Measurements from ENCODE around the gene CTTNBP2.
"Not testable (repeated sequence)": the region's sequence is repeated elsewhere in the genome, so short reads cannot be mapped to it uniquely, and the experiment has no call there.

The CTTNBP2 gene

DNA sequence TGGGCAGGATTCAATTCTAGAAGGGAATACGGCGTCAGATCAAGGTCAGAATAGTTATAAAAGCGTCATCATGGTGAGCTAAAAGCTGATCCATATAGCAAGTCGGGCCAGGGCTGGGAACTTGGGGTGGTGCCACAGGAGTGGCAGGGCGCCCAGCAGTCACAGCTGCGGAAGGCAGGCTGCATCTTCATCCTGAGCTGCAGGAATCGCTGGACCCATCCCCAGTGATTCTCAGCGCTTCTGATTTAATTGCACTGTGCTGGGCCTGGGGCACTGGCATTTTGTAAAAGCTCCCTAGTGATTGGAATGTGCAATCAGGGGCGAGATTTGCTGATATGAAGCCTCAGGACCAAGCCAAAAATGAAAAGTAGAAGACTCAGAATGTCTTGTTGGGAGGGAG lies 135.3 kb downstream of the CTTNBP2 start:
- DNase-seq, result no peak

DNA sequence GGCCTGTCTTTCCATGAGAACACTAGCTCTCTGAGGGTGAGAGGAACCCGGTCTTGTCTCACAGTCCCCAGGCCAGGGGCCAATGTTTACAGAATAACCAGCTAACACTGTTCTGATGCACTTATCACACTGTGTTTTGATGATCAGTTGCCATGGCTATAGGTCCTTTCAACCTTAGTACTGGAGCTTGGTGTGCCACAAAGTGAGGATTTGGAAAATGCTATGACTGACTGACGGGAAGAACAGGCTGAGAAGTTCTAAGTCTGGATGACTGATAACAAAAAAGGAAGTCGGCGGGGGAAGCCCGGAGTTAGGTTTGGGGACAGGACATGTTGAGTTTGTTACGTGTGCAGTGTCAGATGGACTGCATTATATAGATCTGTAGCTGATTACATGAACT lies 141.8 kb downstream of the CTTNBP2 start:
- peak in 3 of 4 experiments; percentile 12 to 33 (median 22) for DNase-seq

DNA sequence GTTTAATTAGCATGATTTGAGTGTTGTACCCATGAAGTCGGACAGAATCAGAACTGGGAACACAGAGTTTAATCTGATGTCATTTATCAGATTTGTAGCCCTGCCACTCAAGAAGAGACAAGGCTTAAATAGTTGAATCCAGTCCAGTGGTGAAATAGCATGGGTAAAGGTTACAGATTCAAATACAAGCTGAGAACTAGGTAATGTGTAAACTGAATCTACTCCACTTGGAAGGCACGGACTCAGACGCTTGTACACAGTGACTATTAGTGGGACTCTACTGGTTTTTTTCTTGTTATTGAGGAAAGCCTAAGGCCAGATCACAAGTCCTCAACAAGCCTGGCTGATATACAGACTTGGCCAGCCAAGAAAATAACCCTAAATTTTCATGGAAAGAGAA lies 142.9 kb downstream of the CTTNBP2 start:
- DNase-seq, result no peak

DNA sequence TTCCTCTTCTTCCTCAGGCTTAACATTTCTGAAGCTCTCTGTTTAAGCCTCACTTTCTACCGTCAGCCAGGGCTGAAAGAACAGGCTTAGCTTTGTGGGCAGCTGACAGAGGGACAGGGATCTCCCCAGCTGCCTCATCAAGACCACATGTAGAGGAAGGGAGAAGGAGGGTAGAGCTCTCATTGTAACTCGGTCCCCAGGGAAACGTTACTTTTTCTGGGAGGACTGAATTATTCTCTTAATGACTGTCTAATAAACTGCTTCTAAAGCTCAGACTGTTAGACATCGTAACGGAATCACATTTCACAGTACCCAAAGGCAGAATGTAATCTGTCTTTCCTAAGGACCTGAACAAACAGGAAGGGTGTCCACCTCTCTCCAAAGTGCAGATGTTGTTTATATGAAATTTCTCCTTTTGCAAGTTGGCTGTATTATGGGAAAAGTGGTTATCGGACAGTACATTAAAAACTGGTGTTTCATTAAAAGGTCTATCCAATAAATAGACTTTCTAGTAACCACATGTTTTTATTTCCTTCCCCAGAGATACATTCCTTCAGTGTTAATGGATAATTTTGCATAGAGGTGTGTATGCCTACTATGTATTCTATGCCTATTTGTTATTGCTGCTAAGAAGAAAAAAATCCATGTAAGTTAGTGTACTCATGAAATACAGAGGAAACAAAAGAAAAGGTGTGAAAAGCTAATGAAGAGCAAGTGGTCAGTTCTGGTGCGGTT lies 144.2 kb downstream of the CTTNBP2 start:
- DNase-seq, result no peak

DNA sequence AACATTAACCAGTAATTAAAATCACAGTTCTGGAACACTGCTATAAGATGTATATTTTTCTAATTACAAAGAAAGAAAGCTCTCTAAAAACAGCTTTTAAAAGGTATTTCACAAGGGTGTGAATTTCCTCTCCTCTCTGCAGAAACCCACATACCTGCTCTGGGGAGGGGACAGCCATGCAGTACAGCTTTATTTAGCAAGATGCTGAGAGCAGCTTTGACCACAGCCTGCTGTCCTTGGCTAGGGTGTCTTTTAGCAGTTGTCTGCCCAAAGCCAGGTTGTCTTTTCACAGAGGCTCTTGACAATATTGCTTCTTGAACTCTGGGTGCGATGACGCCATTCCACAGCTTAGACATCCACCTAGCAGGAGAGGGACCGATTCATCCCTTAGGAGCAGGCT lies 148.3 kb downstream of the CTTNBP2 start:
- DNase-seq, result no peak

DNA sequence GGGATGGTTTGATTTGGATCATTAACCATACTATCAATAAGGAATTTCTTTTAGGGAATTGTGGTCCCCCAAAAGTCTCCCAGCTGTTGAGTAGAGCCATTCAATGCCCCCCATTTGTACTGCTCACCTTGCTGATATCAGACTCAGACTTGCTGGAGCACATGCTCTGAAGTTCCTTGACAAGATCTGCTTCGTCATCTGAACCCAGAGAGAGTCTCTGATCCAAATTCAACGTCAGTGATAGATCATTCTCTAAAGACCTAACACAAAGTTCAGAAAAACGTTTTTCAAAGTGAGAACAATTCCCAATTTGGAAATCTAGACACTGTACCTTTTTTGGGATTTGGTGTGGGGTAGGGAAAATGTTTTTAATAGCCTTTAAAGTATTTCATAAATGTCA lies 153.9 kb downstream of the CTTNBP2 start:
- no peak for DNase-seq

DNA sequence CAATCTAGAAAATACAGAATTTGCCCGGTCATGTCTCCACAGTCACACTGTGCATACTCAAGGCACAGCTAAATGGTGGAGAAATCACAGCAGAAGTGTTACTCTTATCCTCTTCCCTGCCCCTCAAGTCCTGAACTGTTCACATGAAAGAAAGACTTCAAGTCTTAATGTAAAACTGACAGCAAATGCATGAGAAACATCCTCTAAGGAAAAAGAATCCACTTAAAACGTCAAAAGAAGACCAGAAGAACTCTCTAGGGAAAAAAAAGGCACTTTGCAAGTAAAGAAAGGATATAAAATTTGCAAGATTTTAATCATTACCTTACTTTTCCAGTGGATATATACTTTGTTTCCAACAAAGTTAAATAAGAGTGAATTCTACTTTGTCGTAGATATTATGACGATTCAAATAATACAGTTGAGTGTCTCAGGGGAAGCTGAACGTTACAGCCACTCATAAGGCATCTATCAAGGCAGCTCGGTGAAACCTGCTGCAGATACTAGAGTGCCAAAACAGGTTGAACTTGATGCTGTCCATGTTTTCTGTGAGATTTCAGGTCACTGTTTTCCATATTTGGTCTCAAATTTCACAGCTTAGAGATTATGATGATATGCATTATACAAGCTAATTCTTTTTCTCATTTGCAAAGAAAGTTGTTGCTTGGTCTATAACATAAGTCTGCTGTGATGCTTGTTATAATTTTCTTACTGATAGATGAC lies 155.0 kb downstream of the CTTNBP2 start:
- DNase-seq, result no peak

DNA sequence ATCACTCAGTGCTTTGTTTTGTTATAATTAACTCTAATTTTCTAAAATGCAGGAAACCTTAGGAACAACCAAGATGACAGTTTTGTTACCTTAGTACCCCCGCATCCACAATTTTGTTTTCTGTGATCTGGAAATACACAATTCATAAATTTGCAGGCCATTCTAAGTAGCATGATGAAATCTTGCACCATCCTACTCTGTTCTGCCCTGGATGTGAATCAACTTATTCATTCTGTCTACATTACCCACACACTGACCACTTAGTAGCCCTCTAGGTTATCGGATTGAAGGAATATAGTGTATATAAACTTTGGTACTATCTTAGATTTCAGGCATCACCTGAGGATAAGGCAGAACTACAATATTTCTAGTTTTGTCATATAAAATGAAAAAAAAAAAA lies 155.9 kb downstream of the CTTNBP2 start:
- DNase-seq, result no peak

DNA sequence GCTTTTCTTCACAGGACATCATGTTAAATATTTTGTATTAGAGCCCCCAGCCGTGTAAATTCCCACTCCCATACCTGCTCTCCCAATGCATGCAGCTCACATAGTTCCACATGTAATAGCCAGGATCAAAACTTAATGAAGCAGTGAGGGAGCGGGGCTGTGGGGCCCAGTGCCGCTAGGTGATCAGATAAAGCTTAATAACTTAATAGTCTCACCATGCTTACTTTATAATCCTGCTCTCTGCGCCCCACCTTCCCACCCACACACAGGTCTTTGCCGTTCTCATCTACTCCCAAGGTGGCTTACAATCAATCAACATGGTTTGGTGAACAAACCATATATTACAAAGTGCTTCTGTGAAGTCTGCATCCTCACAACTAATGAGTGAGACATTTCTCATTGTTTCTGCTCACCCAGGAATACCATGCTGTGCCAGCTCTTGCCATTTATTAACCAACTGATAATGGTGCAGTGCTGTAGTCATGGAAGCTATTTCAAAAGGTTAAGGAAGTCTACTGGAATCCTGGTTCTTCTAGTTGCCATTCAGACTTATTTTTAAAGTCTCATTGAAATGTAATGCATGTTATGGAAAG lies 156.4 kb downstream of the CTTNBP2 start:
- no peak for DNase-seq

DNA sequence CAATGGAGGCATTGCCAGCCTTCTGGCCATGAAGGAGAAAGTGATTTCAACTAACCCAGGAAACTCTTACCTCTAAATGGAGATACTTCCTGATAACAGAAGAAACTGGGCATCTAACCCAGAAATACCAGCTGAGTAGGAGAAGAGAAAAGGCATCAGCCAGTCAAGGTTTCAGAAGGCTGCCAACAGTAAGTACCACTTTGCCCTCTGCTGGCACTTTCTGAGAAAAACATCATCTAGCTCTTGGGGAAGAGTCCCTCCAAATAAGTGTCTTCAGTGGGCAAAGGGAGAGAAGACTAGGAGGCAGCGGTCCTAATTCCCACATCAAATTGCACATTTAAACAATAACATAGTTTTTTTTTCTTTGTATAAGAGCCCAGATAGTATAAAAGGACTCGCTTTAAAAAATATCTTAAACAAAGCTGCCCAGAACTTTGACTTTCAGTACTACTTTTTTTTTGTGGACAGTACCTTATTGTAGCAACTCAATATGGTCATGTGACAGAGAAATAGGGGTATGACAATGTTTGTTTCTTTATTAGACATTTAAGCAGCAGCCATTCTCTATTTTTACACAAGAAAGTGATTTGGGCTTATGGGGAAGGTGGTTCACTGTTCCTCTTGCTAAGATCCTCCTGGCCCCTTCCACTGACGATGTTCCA lies 157.3 kb downstream of the CTTNBP2 start:
- peak; percentile 27 to 41 (median 40) for DNase-seq

DNA sequence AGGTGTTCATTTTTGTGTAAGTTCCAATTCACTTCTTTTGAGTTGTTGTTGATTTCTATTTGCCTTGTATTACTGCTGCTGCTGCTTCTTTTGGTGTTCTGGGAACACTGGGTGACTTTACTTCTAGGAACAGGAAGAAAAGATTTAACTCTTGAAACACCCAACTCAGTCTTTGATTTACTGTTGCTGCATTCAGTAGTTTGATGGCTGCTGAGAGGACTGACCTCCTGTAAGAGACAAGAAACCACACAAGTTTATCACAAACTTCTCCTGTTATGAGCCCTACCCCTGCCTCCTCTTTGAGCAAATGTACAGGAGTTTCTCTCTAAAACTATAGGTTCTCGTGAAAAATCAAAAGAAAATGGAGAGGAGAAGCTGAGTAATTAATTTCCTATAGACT lies 161.7 kb downstream of the CTTNBP2 start:
- no peak for DNase-seq

DNA sequence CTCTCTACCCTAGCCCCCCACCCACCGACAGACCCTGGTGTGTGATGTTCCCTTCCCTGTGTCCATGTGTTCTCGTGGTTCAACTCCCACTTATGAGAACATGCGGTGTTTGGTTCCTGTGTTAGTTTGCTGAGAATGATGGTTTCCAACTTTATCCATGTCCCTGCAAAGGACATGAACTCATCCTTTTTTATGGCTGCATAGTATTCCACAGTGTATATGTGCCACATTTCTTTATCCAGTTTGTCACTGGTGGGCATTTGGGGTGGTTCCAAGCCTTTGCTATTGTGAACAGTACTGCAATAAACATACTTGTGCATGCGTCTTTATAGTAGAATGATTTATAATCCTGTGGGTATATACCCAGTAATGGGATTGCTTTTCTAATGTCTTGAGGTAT lies 165.1 kb downstream of the CTTNBP2 start:
- not testable (repeated sequence) for DNase-seq

DNA sequence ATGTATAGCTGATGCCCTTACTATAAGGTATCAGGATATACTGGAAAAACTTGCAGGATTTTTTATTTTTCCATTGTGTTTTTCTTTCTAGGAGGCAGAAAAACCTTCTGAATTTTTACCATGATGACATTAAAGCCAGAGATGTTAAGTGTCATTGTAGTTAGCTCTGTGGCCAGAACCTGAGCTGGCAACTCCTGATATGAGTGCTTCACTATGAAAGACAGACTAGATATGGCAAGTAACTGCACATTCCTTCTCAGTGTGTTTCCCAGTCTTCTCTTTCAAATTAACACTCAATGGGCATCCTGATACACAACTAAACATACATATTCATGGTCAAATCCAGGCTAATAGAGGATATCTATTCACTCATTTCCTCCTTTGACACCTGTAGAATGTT lies 166.2 kb downstream of the CTTNBP2 start:
- DNase-seq, result no peak

DNA sequence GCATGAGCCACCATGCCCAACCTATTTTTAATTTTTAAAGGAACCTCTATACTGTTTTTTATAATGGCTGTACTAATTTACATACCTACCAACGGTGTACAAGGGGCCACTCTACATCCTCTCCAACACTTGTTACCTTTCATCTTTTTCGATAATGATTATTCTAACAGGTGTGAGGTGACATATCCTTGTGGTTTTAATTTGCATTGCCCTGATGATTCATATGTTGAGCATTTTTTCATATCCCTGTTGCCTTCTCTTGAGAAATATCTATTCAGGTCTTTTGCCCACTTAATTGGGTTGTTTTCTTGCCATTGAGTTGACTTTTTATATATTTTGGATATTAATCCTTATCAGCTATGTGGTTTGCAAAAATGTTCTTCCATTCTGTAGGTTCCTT lies 167.0 kb downstream of the CTTNBP2 start:
- DNase-seq, result no peak

DNA sequence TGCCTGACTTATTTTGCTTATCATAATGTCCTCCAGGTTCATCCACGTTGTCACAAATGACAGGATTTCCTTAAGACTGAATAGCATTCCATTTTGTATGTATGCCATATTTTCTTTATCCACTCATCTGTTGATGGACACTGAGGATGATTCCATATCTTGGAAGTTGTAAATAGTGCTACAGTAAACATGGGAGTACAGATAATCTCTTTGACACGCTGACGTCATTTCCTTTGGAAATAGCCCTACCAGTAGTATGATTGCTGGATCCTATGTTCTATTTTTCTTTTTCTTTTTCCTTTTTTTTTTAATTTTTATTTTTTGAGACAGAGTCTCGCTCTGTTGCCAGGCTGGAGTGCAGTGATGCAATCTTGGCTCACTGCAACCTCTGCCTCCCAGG lies 167.6 kb downstream of the CTTNBP2 start:
- DNase-seq, result no peak

DNA sequence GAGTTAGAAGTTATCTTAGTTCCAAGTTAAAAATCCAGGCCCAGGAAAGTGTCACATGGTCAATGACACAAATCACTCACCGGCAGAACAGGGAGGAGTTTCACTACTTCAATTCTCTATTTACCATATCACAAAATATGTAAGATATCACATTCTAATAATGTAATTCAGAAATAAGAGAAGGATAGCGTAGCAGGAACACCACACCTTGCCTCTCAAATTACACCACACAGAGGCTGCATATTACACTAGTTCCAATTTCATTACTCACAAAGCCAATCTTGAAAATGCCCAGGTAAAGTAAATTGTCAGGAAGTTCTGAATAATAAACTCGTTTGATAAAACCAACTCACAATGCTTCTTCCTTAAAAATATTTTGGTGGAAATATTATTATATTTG lies 169.2 kb downstream of the CTTNBP2 start:
- no peak for DNase-seq

DNA sequence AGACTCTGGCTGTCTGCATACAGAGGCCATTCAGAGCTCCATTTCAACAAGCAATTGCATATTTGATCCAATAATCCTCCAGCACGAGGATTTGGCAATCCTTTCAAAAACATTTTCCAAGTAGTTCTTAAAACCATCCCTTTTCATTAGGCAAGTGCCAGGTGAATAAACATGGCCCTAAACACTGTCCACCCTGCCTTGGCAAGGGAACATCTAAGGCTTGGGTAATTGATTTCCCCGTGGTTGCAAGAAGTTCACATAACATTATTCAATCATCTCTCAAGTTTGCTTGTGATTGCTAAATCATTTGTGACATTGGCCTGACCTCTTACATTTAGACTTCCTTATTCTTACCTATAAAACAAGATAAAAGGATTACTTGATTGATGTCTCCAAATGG lies 175.2 kb downstream of the CTTNBP2 start:
- no peak for DNase-seq

DNA sequence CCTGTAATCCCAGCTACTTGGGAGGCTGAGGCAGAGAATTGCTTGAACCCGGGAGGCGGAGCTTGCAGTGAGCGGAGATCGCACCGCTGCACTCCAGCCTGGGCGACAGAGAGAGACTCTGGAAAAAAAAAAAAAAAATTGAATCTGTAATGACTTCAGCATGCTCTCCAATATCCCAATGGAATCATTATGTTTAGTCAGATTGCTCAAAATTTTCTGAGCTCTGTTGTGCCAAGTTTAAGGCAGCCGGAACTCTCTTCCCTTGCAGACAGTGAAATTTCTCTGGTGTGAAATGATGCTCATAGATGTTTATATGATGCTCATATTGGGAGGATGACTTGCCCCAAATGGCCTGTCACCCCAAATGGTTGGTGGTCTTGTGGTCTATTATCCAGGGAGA lies 180.9 kb downstream of the CTTNBP2 start:
- no peak for DNase-seq

DNA sequence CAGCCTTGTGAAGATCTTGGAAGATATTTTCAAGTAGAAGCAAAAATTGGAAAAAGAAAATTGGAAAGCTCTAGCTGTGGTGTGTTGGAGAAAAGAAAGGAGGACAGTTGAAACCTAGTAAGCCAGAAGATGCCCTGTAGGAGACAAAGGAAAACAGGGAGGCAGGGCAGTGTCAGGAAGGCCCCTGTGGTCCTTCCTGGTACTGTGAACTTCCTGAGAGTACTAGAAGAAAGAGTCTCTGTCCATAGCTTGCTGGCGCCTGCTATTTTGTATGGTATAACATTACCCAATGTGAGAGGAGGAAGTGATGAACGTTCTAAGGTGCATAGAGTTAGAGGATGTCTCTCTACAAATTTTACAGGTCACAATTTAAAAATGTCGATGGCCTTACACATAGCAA lies 183.1 kb downstream of the CTTNBP2 start:
- no peak for DNase-seq

DNA sequence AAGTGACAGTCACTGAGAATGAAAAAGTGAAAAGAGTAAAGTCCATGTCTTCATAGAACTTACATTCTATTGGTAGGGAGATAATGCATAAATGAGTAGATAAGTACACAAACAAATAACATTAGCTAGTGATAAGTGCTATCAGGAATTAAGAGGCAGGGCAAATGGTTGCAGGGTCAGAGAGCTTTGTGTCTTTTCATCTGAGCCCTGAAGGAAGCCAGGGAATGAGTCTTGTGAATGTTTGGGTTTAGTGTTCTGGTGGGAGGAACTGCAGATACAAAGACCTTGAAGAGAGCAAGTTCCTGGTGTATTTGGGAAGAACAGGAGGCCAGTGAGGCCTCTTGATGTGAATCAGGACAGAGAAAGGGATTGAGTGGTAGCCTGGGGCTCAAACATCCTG lies 183.8 kb downstream of the CTTNBP2 start:
- DNase-seq, result no peak

DNA sequence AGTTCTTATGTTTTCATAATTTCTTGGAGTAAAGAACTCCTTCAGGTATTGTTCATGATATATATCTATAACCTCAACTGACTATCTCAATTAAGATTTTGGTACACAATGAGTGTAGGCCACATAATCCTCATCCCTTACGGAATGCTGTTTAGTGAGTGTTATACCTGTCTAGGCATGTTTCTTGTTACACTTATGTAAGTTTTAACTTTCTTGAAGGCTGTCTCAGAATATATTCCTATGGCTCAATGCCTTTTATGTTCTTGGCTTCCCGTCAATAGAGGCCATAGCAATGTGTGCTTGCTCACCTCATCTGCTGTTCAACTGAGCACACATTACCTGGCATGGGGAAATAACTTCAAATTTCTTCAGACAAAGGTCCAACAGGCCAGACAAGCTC lies 185.1 kb downstream of the CTTNBP2 start:
- no peak for DNase-seq

DNA sequence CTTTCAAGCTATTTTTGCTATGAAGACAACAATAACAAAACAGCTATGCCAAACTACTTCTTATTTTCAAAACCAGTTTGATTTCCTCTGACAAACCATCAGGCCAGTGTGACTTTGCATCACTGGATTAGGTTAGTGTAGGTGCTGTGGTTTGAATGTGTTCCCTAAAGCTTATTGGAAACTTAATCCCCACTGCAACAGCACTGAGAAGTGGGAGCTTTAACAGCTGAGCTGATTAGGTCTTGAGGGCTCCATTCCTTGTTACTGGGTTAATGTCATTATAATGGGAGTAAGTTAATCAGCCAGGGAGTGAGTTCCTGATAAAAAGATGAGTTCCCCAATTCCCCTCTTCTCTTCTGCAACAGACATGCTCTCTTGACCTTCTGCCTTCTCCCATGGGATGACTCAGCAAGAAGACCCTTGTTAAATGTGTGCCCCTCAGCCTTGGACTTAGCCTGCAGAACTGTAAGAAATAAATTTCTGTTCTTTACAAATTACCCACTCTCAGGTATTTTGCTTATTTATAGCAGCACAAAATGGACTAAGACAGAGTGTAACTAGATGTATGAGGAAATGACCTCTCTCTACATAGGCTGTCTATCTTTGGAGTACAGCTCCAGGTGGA lies 186.8 kb downstream of the CTTNBP2 start:
- DNase-seq, result no peak

DNA sequence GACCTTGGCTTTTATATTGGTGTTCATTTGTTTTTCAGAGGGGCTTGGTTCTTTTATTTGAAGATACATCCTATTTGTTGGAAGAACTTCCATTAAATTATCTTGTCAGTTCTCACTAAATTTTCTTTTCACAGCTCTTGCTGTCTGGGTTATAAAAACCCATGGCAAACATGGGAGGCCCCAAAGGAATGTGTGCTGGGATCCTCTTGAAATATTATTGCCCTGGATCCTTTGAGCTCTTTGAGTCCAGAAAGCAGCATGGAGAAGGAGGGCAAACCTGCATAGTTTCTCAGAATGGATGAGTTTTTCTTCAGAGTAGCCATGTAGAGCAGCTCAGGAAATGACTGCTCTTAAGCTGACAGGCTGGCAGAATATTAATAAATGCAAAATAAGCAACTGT lies 187.4 kb downstream of the CTTNBP2 start:
- DNase-seq, result no peak

Measured in suppressor macrophage (primary cell).